Keratinocyte (primary cell): ENCODE results near the gene BSG. TPM values are rescaled to one million over a fixed set of nuclear protein-coding genes. Genes with fewer than 3 reads are reported as not detected.

Experiments used
- DNase-seq: peaks from one replicate; pipeline ENCODE4 v3.0.0-alpha.2; 2011; ENCODE audit warnings: low read depth, missing footprints, low spot score
- FAIRE-seq: peaks from 2 replicates; lab custom pipeline; 2011; peaks lifted over from hg19 to GRCh38; lab: Jason Lieb, UNC
- H2AFZ ChIP-seq: 2 replicates; pipeline ENCODE4 v1.6.0; 2012; ENCODE audit warnings: low read length, control low read depth, inconsistent platforms; ENCODE audit not compliant: control insufficient read depth
- H3K27ac ChIP-seq: 2 replicates; pipeline ENCODE4 v1.5.1; 2011; ENCODE audit warnings: low read length; ENCODE audit not compliant: control insufficient read depth, insufficient read depth
- H3K27me3 ChIP-seq: 3 replicates; pipeline ENCODE4 v1.6.0; 2011; ENCODE audit warnings: low read length; ENCODE audit not compliant: control insufficient read depth, insufficient read depth; ENCODE audit errors: extremely low read depth
- H3K36me3 ChIP-seq, 2 experiments: 2 replicates in 1 of 2; 3 replicates in 1 of 2; pipeline ENCODE4 v1.5.1; 2011; ENCODE audit warnings: low read length in 2 of 2, mild to moderate bottlenecking in 1 of 2; ENCODE audit not compliant: control insufficient read depth in 2 of 2, insufficient read depth in 2 of 2; ENCODE audit errors: extremely low read depth in 1 of 2
- H3K4me1 ChIP-seq: 3 replicates; pipeline ENCODE4 v1.5.1; 2011; ENCODE audit warnings: low read length; ENCODE audit not compliant: control insufficient read depth, insufficient read depth; ENCODE audit errors: extremely low read depth
- H3K4me2 ChIP-seq: 3 replicates; pipeline ENCODE4 v1.6.0; 2011; ENCODE audit warnings: low read depth, low read length; ENCODE audit not compliant: control insufficient read depth, insufficient read depth; ENCODE audit errors: extremely low read depth
- H3K4me3 ChIP-seq, 3 experiments: fragments of 200-600 bp in 1 of 3; sonication (generic) in 1 of 3; 2 replicates in 2 of 3; 3 replicates in 1 of 3; pipeline ENCODE4 v1.5.1; 2011 to 2016; ENCODE audit warnings: low read length in 3 of 3, mild to moderate bottlenecking in 3 of 3, control low read depth in 2 of 3, inconsistent platforms in 1 of 3, low read depth in 1 of 3, mixed read lengths in 1 of 3, mixed run types in 1 of 3, moderate library complexity in 1 of 3; ENCODE audit not compliant: control insufficient read depth in 2 of 3, insufficient read depth in 2 of 3; ENCODE audit errors: extremely low read depth in 1 of 3
- H3K79me2 ChIP-seq: 2 replicates; pipeline ENCODE4 v1.6.0; 2012; ENCODE audit warnings: low read length; ENCODE audit not compliant: control insufficient read depth, insufficient read depth
- H3K9ac ChIP-seq: 3 replicates; pipeline ENCODE4 v1.6.0; 2011; ENCODE audit warnings: low read length; ENCODE audit not compliant: control insufficient read depth, insufficient read depth; ENCODE audit errors: extremely low read depth
- H3K9me1 ChIP-seq: 3 replicates; pipeline ENCODE4 v1.6.0; 2011; ENCODE audit warnings: low read length; ENCODE audit not compliant: control insufficient read depth, insufficient read depth; ENCODE audit errors: extremely low read depth
- H3K9me3 ChIP-seq: 2 replicates; pipeline ENCODE4 v1.5.1; 2012; ENCODE audit warnings: low read depth, low read length; ENCODE audit not compliant: control insufficient read depth
- H4K20me1 ChIP-seq: 3 replicates; pipeline ENCODE4 v1.6.0; 2011; ENCODE audit warnings: low read length; ENCODE audit not compliant: control insufficient read depth, insufficient read depth; ENCODE audit errors: extremely low read depth
- CTCF ChIP-seq, 3 experiments: IDR thresholded peaks in 1 of 3; conservative IDR thresholded peaks in 1 of 3; optimal IDR thresholded peaks in 1 of 3; 2 replicates in 2 of 3; 3 replicates in 1 of 3; pipeline versions ENCODE3 to v1.5.1; 2011; ENCODE audit warnings: low read length in 3 of 3, mild to moderate bottlenecking in 3 of 3, moderate library complexity in 2 of 3, control low read depth in 1 of 3, inconsistent platforms in 1 of 3; ENCODE audit not compliant: insufficient read depth in 2 of 3; ENCODE audit errors: extremely low read depth in 1 of 3
- EZH2 ChIP-seq: IDR thresholded peaks from one replicate; pipeline ENCODE4 v1.6.1; 2012; ENCODE audit warnings: inconsistent platforms, mild to moderate bottlenecking, low read length, moderate library complexity
- dilution Hi-C: fragments of 300-500 bp; cut with MboI; formaldehyde crosslinking; loops from one replicate; pipeline ENCODE4 v1.7.0; 2020; ENCODE audit warnings: low sequenced_read_pairs; ENCODE audit not compliant: extremely low pct_ligation_motif_present
- polyA plus RNA-seq, 5 experiments: library from polyadenylated mRNA; depleted of rRNA in 3 of 5; stranded (reverse) in 3 of 5; stranded (forward) in 1 of 5; unstranded in 1 of 5; fragments of >200 nt; gene quantifications; 1 replicate in 1 of 5; 2 replicates in 3 of 5; 3 replicates in 1 of 5; pipeline versions ENCODE4 v1.2.1 to v1.2.3, GENCODE V29; 2011 to 2012; ENCODE audit warnings: missing spikeins in 2 of 5, low read depth in 1 of 5, low replicate concordance in 1 of 5

BSG gene
- polyA plus RNA-seq, 1 donor (not counting 4 experiments of a cell fraction or from before 2014, with no cell fraction given): 388 TPM

GRCh38 chr19:588741-589692 lies 16.6 kb downstream of the BSG start:
- FAIRE-seq (no peak), DNase-seq (no peak)
- Histone ChIP-seq H3K9me1 (no peaks in the 10 kb centered on the region), H3K27ac (no peak overlapping the region), H4K20me1 (peaks cover 15% of the 10 kb centered on the region), H3K27me3 (peaks cover 43% of the 10 kb centered on the region), H3K4me2 (peak overlapping the region; percentile 32), H3K9me3 (no peaks in the 10 kb centered on the region), H3K36me3 (no peaks in the 10 kb centered on the region), H3K4me3 (no peak overlapping the region), H3K9ac (no peak overlapping the region), H2AFZ (no peak overlapping the region), H3K4me1 (peaks cover 8% of the 10 kb centered on the region), H3K79me2 (no peaks in the 10 kb centered on the region)
- dilution Hi-C loops: no loop called here
- TF ChIP-seq EZH2 (peak; percentile 43), CTCF (optimal IDR thresholded peaks at IDR 0.05 in 1 of 3, IDR thresholded peaks at IDR 0.05 in 1 of 3, conservative IDR thresholded peaks at IDR 0.05 in 1 of 3; ENCODE audit: extremely low read depth in 1 of 3, insufficient read depth in 2 of 3, low read length in 3 of 3) (peak in 1 of 3 experiments; percentile 25)

GRCh38 chr19:589693-590395 lies 17.4 kb downstream of the BSG start, which contains the start of gene HCN2:
HCN2 (plus strand) TSS chr19:589881; CDS start chr19:589946, 65 bp downstream.
- no peak within 1 kb of the TSS for H3K27ac ChIP-seq
- H3K4me1 ChIP-seq: peaks cover 8% of the 10 kb centered on the region
- TF ChIP-seq EZH2 (no peak), CTCF (optimal IDR thresholded peaks at IDR 0.05 in 1 of 3, IDR thresholded peaks at IDR 0.05 in 1 of 3, conservative IDR thresholded peaks at IDR 0.05 in 1 of 3; ENCODE audit: extremely low read depth in 1 of 3, insufficient read depth in 2 of 3, low read length in 3 of 3) (no peak)
- H3K79me2 ChIP-seq: no peaks in the 10 kb centered on the region
- H3K9me3 ChIP-seq: no peaks in the 10 kb centered on the region
- no peak within 1 kb of the TSS for H3K4me3 ChIP-seq
- no peak for DNase-seq
- dilution Hi-C loops: no loop called here
- no peak for FAIRE-seq
- peaks cover 48% of the 10 kb centered on the region for H3K27me3 ChIP-seq
- H4K20me1 ChIP-seq: peaks cover 11% of the 10 kb centered on the region
- H3K9ac ChIP-seq: no peak within 1 kb of the TSS
- H3K4me2 ChIP-seq: peak within 1 kb of the TSS; percentile 32
- no peak within 1 kb of the TSS for H2AFZ ChIP-seq
- no peaks in the 10 kb centered on the region for H3K9me1 ChIP-seq
- no peaks in the 10 kb centered on the region for H3K36me3 ChIP-seq
